PFSK-1 (cell line): ENCODE measurements around the gene KIFAP3.

Experiments used
- FOXP2 ChIP-seq: optimal IDR thresholded peaks from 2 replicates; pipeline ENCODE3; 2011; ENCODE audit warnings: borderline replicate concordance, control low read depth, inconsistent platforms; ENCODE audit not compliant: insufficient read depth; ENCODE audit errors: extremely low read length, extremely low read depth
- POLR2AphosphoS5 ChIP-seq: IDR thresholded peaks from 2 replicates; pipeline ENCODE4 v1.6.1; 2012; ENCODE audit warnings: low read depth, mild to moderate bottlenecking, control low read depth, low read length, moderate library complexity
- REST ChIP-seq, 2 experiments: IDR thresholded peaks; 2 replicates each; pipeline versions ENCODE4 v1.6.1 to v1.8.0; 2011 to 2012; ENCODE audit warnings: low read depth in 2 of 2, low read length in 2 of 2, control low read depth in 1 of 2, inconsistent platforms in 1 of 2, mild to moderate bottlenecking in 1 of 2, moderate library complexity in 1 of 2; ENCODE audit not compliant: insufficient read depth in 1 of 2
- SIN3A ChIP-seq: IDR thresholded peaks from 2 replicates; pipeline ENCODE4 v1.6.1; 2012; ENCODE audit warnings: mild to moderate bottlenecking, low read length, moderate library complexity, borderline replicate concordance; ENCODE audit not compliant: insufficient read depth
- TAF1 ChIP-seq: IDR thresholded peaks from 2 replicates; pipeline ENCODE4 v1.6.1; 2012; ENCODE audit warnings: low read length, control low read depth, borderline replicate concordance; ENCODE audit not compliant: insufficient read depth

Gene KIFAP3

GRCh38 chr1:169900571-169900970 is 173.9 kb downstream of the KIFAP3 start:
- TF ChIP-seq REST (IDR thresholded peaks at IDR 0.05; ENCODE audit: insufficient read depth in 1 of 2, low read depth in 2 of 2, low read length in 2 of 2) (no peak), SIN3A (no peak), TAF1 (no peak), FOXP2 (no peak), POLR2AphosphoS5 (no peak)

DNA sequence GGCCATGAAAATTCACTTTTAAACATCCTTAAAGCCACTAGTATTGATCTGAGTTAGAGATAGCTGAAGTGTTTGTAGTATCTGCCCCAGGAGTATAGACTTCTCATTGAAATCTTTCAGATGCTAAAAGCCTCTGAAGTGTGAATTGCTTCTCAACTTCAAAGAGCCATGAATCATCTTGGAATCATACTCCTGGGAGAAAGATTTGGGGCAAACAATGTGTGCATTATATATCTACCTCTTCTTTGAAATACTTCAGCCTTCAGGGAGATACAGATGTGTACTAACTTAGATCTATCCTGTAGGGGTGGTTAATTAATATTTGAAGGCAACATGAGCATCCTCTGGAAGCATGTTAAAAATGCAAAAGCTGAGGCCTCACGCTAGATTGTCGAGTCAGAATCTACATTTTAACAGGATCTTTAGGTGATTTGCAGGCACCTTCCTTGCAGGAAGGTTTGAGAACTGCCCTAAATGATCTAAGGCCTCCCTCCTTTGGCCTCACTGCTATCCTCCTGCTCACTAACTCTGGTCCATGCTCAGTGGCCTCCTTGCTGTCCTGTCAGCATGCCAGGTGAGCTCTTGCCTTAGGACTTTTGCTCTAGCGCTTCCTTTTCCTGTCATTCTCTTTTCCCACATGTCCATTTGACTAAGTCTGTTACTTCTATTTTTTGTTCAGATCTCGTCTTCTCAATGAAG is 174.8 kb downstream of the KIFAP3 start:
- no peak for TF ChIP-seq FOXP2
- no peak for TF ChIP-seq REST (IDR thresholded peaks at IDR 0.05; ENCODE audit: insufficient read depth in 1 of 2, low read depth in 2 of 2, low read length in 2 of 2)
- TF ChIP-seq POLR2AphosphoS5 = no peak
- no peak for TF ChIP-seq SIN3A
- no peak for TF ChIP-seq TAF1

DNA sequence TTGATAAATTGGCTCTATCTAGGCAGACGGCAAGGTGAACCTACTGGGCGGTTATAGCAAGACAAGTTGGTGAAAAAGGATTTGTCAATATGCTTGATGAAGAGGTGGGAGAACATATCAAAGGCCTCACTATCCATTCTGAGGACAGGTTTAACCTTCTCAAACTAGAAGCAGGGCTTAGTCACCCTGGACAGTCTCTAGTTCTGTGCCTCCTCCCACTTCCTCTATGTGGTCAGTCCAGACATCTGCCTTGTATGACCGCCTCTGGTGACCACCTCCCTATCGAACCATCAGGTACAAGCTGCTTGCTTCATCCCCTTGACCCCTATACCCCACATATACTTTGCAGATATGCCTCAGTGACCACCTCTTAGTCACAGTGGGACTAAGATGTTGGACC is 178.5 kb downstream of the KIFAP3 start:
- TF ChIP-seq REST (IDR thresholded peaks at IDR 0.05; ENCODE audit: insufficient read depth in 1 of 2, low read depth in 2 of 2, low read length in 2 of 2) = no peak
- TF ChIP-seq FOXP2 = no peak
- no peak for TF ChIP-seq SIN3A
- TF ChIP-seq TAF1 = no peak

DNA sequence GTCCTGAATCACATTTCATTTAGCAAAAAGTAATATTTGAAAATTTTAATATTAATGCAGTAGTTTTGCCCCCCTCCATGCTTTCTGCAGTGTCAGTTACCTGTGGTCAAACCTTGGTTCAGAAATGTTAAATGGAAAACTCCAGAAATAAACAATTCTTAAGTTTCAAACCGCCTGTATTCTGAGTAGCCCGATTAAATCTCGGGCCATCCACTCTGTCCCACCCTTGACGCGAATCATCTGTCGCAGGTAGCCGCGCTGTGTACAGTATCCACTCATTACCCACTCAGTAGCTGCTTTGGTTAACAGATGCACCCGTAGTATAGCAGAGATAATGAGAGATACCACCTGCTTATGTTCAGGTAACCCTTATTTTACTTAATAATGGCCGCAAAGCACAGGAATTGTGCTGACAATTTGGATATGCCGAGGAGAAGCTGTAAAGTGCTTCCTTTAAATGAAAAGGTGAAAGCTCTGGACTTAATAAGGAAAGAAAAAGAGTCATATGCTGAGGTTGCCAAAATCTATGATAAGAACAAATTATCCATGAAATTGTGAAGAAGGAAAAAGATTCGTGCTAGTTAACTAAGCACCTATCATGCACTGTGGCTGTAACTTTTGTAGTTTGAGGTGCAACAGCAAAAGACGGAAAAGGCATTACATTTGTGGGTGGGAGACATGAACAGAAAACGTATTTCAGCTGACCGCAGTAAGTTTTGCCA is 179.9 kb downstream of the KIFAP3 start:
- TF ChIP-seq FOXP2 (no peak), TAF1 (no peak), SIN3A (no peak), POLR2AphosphoS5 (no peak), REST (IDR thresholded peaks at IDR 0.05; ENCODE audit: insufficient read depth in 1 of 2, low read depth in 2 of 2, low read length in 2 of 2) (no peak)
